ENCODE data around the gene MAD1L1.

DNA sequence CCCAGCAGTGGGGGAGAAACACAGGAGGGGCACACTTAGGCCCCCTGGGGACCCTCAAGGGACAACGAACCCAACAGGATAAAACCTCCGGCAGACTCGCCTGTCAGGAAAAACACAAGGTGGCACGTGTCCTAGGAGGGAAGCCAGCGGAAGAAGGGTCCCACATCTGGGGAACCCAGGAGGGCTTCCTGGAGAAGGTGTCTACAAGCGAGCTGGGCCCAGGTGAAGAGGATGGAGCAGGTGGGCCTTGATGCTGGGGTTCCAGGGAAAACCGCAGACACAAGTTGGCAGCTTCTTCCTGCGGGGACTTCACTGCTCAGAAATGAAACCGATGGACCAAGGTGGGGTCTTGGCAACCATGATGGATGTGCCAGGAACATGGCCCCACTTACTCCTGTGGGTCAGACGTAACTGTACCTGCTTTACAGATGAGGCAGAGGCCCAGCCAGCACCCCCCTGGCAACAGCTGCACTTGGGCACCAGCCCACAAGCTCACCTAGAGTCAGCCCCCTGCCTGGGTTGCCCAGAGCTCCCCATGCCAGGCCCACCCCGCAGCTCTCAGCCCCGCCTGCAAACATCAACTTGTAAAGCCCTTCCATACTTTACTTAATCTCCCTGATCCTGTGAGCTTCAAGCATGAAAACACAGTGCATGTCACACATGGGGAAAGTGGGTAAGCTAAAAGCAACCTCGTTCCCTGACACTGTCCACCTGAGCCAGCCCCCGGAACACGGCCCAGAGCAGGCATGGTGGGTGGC, 337.7 kb downstream of the MAD1L1 start:
- TF ChIP-seq, protein P1, sequence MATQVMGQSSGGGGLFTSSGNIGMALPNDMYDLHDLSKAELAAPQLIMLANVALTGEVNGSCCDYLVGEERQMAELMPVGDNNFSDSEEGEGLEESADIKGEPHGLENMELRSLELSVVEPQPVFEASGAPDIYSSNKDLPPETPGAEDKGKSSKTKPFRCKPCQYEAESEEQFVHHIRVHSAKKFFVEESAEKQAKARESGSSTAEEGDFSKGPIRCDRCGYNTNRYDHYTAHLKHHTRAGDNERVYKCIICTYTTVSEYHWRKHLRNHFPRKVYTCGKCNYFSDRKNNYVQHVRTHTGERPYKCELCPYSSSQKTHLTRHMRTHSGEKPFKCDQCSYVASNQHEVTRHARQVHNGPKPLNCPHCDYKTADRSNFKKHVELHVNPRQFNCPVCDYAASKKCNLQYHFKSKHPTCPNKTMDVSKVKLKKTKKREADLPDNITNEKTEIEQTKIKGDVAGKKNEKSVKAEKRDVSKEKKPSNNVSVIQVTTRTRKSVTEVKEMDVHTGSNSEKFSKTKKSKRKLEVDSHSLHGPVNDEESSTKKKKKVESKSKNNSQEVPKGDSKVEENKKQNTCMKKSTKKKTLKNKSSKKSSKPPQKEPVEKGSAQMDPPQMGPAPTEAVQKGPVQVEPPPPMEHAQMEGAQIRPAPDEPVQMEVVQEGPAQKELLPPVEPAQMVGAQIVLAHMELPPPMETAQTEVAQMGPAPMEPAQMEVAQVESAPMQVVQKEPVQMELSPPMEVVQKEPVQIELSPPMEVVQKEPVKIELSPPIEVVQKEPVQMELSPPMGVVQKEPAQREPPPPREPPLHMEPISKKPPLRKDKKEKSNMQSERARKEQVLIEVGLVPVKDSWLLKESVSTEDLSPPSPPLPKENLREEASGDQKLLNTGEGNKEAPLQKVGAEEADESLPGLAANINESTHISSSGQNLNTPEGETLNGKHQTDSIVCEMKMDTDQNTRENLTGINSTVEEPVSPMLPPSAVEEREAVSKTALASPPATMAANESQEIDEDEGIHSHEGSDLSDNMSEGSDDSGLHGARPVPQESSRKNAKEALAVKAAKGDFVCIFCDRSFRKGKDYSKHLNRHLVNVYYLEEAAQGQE (IDR thresholded peaks at IDR 0.05) = no peak
- TF ChIP-seq, protein P2, sequence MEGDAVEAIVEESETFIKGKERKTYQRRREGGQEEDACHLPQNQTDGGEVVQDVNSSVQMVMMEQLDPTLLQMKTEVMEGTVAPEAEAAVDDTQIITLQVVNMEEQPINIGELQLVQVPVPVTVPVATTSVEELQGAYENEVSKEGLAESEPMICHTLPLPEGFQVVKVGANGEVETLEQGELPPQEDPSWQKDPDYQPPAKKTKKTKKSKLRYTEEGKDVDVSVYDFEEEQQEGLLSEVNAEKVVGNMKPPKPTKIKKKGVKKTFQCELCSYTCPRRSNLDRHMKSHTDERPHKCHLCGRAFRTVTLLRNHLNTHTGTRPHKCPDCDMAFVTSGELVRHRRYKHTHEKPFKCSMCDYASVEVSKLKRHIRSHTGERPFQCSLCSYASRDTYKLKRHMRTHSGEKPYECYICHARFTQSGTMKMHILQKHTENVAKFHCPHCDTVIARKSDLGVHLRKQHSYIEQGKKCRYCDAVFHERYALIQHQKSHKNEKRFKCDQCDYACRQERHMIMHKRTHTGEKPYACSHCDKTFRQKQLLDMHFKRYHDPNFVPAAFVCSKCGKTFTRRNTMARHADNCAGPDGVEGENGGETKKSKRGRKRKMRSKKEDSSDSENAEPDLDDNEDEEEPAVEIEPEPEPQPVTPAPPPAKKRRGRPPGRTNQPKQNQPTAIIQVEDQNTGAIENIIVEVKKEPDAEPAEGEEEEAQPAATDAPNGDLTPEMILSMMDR (IDR thresholded peaks at IDR 0.05; ENCODE audit: low read depth, low read length, missing input control) = no peak
- no peak for TF ChIP-seq JUND (IDR thresholded peaks at IDR 0.05)
- TF ChIP-seq HNF4G (IDR thresholded peaks at IDR 0.05) = no peak
- no peak for TF ChIP-seq SP1 (IDR thresholded peaks at IDR 0.05)
- TF ChIP-seq, protein P3, sequence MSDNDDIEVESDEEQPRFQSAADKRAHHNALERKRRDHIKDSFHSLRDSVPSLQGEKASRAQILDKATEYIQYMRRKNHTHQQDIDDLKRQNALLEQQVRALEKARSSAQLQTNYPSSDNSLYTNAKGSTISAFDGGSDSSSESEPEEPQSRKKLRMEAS (IDR thresholded peaks at IDR 0.05) = no peak
- TF ChIP-seq, protein P4, sequence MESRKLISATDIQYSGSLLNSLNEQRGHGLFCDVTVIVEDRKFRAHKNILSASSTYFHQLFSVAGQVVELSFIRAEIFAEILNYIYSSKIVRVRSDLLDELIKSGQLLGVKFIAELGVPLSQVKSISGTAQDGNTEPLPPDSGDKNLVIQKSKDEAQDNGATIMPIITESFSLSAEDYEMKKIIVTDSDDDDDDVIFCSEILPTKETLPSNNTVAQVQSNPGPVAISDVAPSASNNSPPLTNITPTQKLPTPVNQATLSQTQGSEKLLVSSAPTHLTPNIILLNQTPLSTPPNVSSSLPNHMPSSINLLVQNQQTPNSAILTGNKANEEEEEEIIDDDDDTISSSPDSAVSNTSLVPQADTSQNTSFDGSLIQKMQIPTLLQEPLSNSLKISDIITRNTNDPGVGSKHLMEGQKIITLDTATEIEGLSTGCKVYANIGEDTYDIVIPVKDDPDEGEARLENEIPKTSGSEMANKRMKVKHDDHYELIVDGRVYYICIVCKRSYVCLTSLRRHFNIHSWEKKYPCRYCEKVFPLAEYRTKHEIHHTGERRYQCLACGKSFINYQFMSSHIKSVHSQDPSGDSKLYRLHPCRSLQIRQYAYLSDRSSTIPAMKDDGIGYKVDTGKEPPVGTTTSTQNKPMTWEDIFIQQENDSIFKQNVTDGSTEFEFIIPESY (IDR thresholded peaks at IDR 0.05) = no peak
- TF ChIP-seq EGR1 (IDR thresholded peaks at IDR 0.05; ENCODE audit: low read depth in 2 of 2) = no peak
- no peak for TF ChIP-seq RAD21 (IDR thresholded peaks at IDR 0.05)
